GM23338 (cell line): ENCODE results near the gene LIFR. TPM values are rescaled to one million over a fixed set of nuclear protein-coding genes. Genes with fewer than 3 reads are reported as not detected.
A peak's percentile ranks its signal among the peaks of the same experiment; 100 is the strongest.

Source experiments
- ATAC-seq: fragments of 200-7000 bp; cut with Tn5 transposase; 3 replicates; pipeline ENCODE4 v1.9.1; 2020
- DNase-seq: peaks from one replicate; pipeline ENCODE4 v3.0.0-alpha.2; 2015; ENCODE audit warnings: low spot score
- H2AFZ ChIP-seq: fragments of 200-600 bp; sonication (generic); 2 replicates; pipeline ENCODE4 v1.8.0; 2016; ENCODE audit warnings: antibody characterized with exemption, mild to moderate bottlenecking, moderate library complexity
- H3F3A ChIP-seq: fragments of 200-600 bp; sonication (generic); replicated peaks from 2 replicates; pipeline ENCODE4 v1.8.0; 2017; ENCODE audit warnings: antibody characterized with exemption, mixed run types, low read depth
- H3K27ac ChIP-seq: fragments of 200-600 bp; sonication (generic); 2 replicates; pipeline ENCODE4 v1.6.1; 2016; ENCODE audit warnings: low read depth
- H3K27me3 ChIP-seq: fragments of 200-600 bp; sonication (generic); 2 replicates; pipeline ENCODE4 v1.8.0; 2016; ENCODE audit warnings: mild to moderate bottlenecking, mixed run types, moderate library complexity; ENCODE audit not compliant: insufficient read depth
- H3K36me3 ChIP-seq: fragments of 200-600 bp; sonication (generic); 2 replicates; pipeline ENCODE4 v1.8.0; 2016; ENCODE audit warnings: mild to moderate bottlenecking; ENCODE audit not compliant: insufficient read depth
- H3K4me1 ChIP-seq: fragments of 200-600 bp; sonication (generic); 2 replicates; pipeline ENCODE4 v1.8.0; 2016; ENCODE audit warnings: mild to moderate bottlenecking, moderate library complexity; ENCODE audit not compliant: insufficient read depth
- H3K4me2 ChIP-seq: fragments of 200-600 bp; sonication (generic); 2 replicates; pipeline ENCODE4 v1.7.1; 2017; ENCODE audit warnings: mixed run types
- H3K4me3 ChIP-seq: fragments of 200-600 bp; sonication (generic); 2 replicates; pipeline ENCODE4 v1.6.1; 2016; ENCODE audit warnings: mixed run types
- H3K79me2 ChIP-seq: fragments of 200-600 bp; sonication (generic); replicated peaks from 2 replicates; pipeline ENCODE4 v1.8.0; 2017; ENCODE audit warnings: mild to moderate bottlenecking; ENCODE audit not compliant: insufficient read depth
- H3K9me2 ChIP-seq: fragments of 200-600 bp; sonication (generic); 2 replicates; pipeline ENCODE4 v1.8.0; 2017; ENCODE audit not compliant: insufficient read depth
- H4K20me1 ChIP-seq: fragments of 200-600 bp; sonication (generic); replicated peaks from 2 replicates; pipeline ENCODE4 v1.8.0; 2017; ENCODE audit warnings: mild to moderate bottlenecking; ENCODE audit not compliant: insufficient read depth
- H3K27ac Mint-ChIP-seq: 2 replicates; pipeline ENCODE4 v1.8.0; 2020; ENCODE audit warnings: inconsistent platforms, mild to moderate bottlenecking, moderate library complexity, mixed read lengths
- H3K27me3 Mint-ChIP-seq: 3 replicates; pipeline ENCODE4 v1.8.0; 2022; ENCODE audit warnings: low read depth, mild to moderate bottlenecking, moderate library complexity, mixed read lengths, inconsistent platforms; ENCODE audit not compliant: insufficient read depth, poor library complexity
- H3K36me3 Mint-ChIP-seq: 3 replicates; pipeline ENCODE4 v1.8.0; 2021; ENCODE audit warnings: low read depth, mild to moderate bottlenecking, inconsistent platforms, moderate library complexity, mixed read lengths
- H3K4me1 Mint-ChIP-seq: 3 replicates; pipeline ENCODE4 v1.8.0; 2020; ENCODE audit warnings: mild to moderate bottlenecking, inconsistent platforms, mixed read lengths
- H3K4me3 Mint-ChIP-seq: 3 replicates; pipeline ENCODE4 v1.8.0; 2021; ENCODE audit warnings: moderate library complexity, mild to moderate bottlenecking, inconsistent platforms, mixed read lengths
- H3K9me3 Mint-ChIP-seq: 3 replicates; pipeline ENCODE4 v1.8.0; 2020; ENCODE audit warnings: moderate library complexity, mild to moderate bottlenecking, inconsistent platforms, mixed read lengths
- CREB1 ChIP-seq: fragments of 250-450 bp; sonication (Bioruptor Pico); IDR thresholded peaks from 2 replicates; pipeline ENCODE4 v1.5.0; 2020; ENCODE audit warnings: low read depth, mild to moderate bottlenecking, moderate library complexity
- ETS1 ChIP-seq: IDR thresholded peaks from 2 replicates; pipeline ENCODE4 v1.6.1; 2016; ENCODE audit warnings: antibody characterized with exemption
- EZH2 ChIP-seq: fragments of 200-600 bp; sonication (generic); IDR thresholded peaks from one replicate; pipeline ENCODE4 v1.8.0; 2017; ENCODE audit warnings: antibody characterized with exemption, mild to moderate bottlenecking, low read depth; ENCODE audit not compliant: unreplicated experiment
- EZH2phosphoT487 ChIP-seq: fragments of 200-600 bp; sonication (generic); IDR thresholded peaks from one replicate; pipeline ENCODE4 v1.8.1; 2018; ENCODE audit warnings: antibody characterized with exemption; ENCODE audit not compliant: unreplicated experiment
- JUNB ChIP-seq: IDR thresholded peaks from one replicate; pipeline ENCODE4 v1.6.1; 2016; ENCODE audit warnings: antibody characterized with exemption; ENCODE audit not compliant: unreplicated experiment
- NANOG ChIP-seq: IDR thresholded peaks from 2 replicates; pipeline ENCODE4 v1.6.1; 2016; ENCODE audit warnings: antibody characterized with exemption, borderline replicate concordance
- POLR2AphosphoS5 ChIP-seq: IDR thresholded peaks from 2 replicates; pipeline ENCODE4 v1.6.1; 2016; ENCODE audit warnings: antibody characterized with exemption, low read depth
- REST ChIP-seq: IDR thresholded peaks from one replicate; pipeline ENCODE4 v1.6.1; 2018; ENCODE audit warnings: antibody characterized with exemption; ENCODE audit not compliant: unreplicated experiment
- STAT1 ChIP-seq: IDR thresholded peaks from one replicate; pipeline ENCODE4 v1.6.1; 2016; ENCODE audit warnings: antibody characterized with exemption; ENCODE audit not compliant: unreplicated experiment
- ZNF114 ChIP-seq: fragments of 250-450 bp; sonication (Bioruptor Pico); IDR thresholded peaks from 2 replicates; pipeline ENCODE4 v1.5.0; 2020; ENCODE audit warnings: mild to moderate bottlenecking, moderate library complexity
- ZNF331 ChIP-seq: fragments of 250-450 bp; sonication (Bioruptor Pico); IDR thresholded peaks from 2 replicates; pipeline ENCODE4 v1.5.0; 2020; ENCODE audit warnings: low read depth, mild to moderate bottlenecking, moderate library complexity
- ZNF462 ChIP-seq: fragments of 250-450 bp; sonication (Bioruptor Pico); IDR thresholded peaks from 2 replicates; pipeline ENCODE4 v1.5.0; 2020; ENCODE audit warnings: mild to moderate bottlenecking, moderate library complexity
- polyA plus RNA-seq: library from polyadenylated mRNA; unstranded; fragments of >200 nt; fragmentation: Nextera tagmentation; extraction: Ambion mirVana; gene quantifications from 2 replicates; pipeline ENCODE4 v1.2.1, GENCODE V29; 2016
- total RNA-seq: library from RNA; depleted of rRNA; stranded (reverse); fragments of >200 nt; shearing (Covaris generic); gene quantifications from 2 replicates; pipeline ENCODE4 v1.2.3, GENCODE V29; 2014
- TF ChIP-seq, protein P1 (sequence below), 2 experiments: fragments of 200-600 bp in 1 of 2; sonication (generic) in 1 of 2; conservative IDR thresholded peaks; 2 replicates each; pipeline versions ENCODE4 v1.5.1 to v1.6.1; 2016 to 2017; ENCODE audit warnings: antibody characterized with exemption in 2 of 2, low read depth in 2 of 2, mild to moderate bottlenecking in 2 of 2, moderate library complexity in 1 of 2

LIFR gene
- total and polyA plus RNA-seq, 2 experiments from 2014 or later = 11.0 to 25.2 TPM

- Histone ChIP-seq H3K36me3 (no peaks in the 10 kb centered on the region), H3K4me2 (peak overlapping the region; percentile 80), H3K9me2 (no peaks in the 10 kb centered on the region), H3K27me3 (no peaks in the 10 kb centered on the region), H2AFZ (peak overlapping the region; percentile 94), H3K4me3 (peak overlapping the region; percentile 86), H4K20me1 (peaks cover 6% of the 10 kb centered on the region; the same call in 1 of the 2 replicates), H3K27ac (peak overlapping the region; percentile 90), H3F3A (no peaks in the 10 kb centered on the region), H3K4me1 (peaks cover 25% of the 10 kb centered on the region), H3K79me2 (peaks cover 30% of the 10 kb centered on the region)
- no peak for ATAC-seq
- Mint-ChIP-seq H3K4me3 (peak overlapping the region; percentile 88), H3K9me3 (no peaks in the 10 kb centered on the region; the same call in 2 of the 3 replicates), H3K36me3 (peaks cover 3% of the 10 kb centered on the region; the same call in 1 of the 3 replicates), H3K27me3 (peaks cover 6% of the 10 kb centered on the region), H3K27ac (0 out of 2 replicates have a peak overlapping the region, but pooled peaks have one; percentile 90), H3K4me1 (peaks cover 30% of the 10 kb centered on the region)
- TF ChIP-seq ZNF331 (CRISPR knock-in tag) = no peak
- TF ChIP-seq POLR2AphosphoS5 = no peak
- no peak for TF ChIP-seq ETS1
- no peak for TF ChIP-seq JUNB
- TF ChIP-seq REST = no peak
- no peak for TF ChIP-seq EZH2
- no peak for TF ChIP-seq NANOG
- no peak for TF ChIP-seq EZH2phosphoT487
- no peak for TF ChIP-seq ZNF462 (CRISPR knock-in tag)
- TF ChIP-seq, protein P1, sequence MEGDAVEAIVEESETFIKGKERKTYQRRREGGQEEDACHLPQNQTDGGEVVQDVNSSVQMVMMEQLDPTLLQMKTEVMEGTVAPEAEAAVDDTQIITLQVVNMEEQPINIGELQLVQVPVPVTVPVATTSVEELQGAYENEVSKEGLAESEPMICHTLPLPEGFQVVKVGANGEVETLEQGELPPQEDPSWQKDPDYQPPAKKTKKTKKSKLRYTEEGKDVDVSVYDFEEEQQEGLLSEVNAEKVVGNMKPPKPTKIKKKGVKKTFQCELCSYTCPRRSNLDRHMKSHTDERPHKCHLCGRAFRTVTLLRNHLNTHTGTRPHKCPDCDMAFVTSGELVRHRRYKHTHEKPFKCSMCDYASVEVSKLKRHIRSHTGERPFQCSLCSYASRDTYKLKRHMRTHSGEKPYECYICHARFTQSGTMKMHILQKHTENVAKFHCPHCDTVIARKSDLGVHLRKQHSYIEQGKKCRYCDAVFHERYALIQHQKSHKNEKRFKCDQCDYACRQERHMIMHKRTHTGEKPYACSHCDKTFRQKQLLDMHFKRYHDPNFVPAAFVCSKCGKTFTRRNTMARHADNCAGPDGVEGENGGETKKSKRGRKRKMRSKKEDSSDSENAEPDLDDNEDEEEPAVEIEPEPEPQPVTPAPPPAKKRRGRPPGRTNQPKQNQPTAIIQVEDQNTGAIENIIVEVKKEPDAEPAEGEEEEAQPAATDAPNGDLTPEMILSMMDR (conservative IDR thresholded peaks at IDR 0.05; ENCODE audit: low read depth in 2 of 2) = no peak
- TF ChIP-seq ZNF114 = no peak
- no peak for TF ChIP-seq STAT1
- no peak for TF ChIP-seq CREB1
- no peak for DNase-seq
Measured at GRCh38 chr5:38557308-38557710, 863 bp upstream of the LIFR start.
